ENCODE data around the gene SPOCD1. TPM values are rescaled to one million over a fixed set of nuclear protein-coding genes. Genes with fewer than 3 reads are reported as not detected.

The SPOCD1 gene
- 10 to 100 TPM in 1 of 2 donors, 1 to 10 TPM in 1; 7.8 to 10.9 TPM for total RNA-seq
- under 1 TPM; 0.32 to 0.78 (median 0.50) TPM for polyA plus RNA-seq (ENCODE audit: insufficient read length in 6 of 6)
- long read RNA-seq, donor 1: 0 reads
- long read RNA-seq, donor 2: 0 reads
- long read RNA-seq, donor 3: 0 reads
- long read RNA-seq, donor 4, partial matches to known transcripts: 1 of 1 reads
- long read RNA-seq, donor 4, other reads (novel, unspliced or antisense): 0 of 1 reads
- long read RNA-seq, donor 5: 0 reads
- long read RNA-seq, donor 6: 0 reads
- long read RNA-seq, donor 7: 0 reads
- long read RNA-seq, donor 8: 0 reads
- long read RNA-seq, donor 9: 0 reads
- long read RNA-seq, donor 10, partial matches to known transcripts: 2 of 3 reads
- long read RNA-seq, donor 10, other reads (novel, unspliced or antisense): 1 of 3 reads
- long read RNA-seq, donor 11: 0 reads
- long read RNA-seq, donor 12: 0 reads

DNA sequence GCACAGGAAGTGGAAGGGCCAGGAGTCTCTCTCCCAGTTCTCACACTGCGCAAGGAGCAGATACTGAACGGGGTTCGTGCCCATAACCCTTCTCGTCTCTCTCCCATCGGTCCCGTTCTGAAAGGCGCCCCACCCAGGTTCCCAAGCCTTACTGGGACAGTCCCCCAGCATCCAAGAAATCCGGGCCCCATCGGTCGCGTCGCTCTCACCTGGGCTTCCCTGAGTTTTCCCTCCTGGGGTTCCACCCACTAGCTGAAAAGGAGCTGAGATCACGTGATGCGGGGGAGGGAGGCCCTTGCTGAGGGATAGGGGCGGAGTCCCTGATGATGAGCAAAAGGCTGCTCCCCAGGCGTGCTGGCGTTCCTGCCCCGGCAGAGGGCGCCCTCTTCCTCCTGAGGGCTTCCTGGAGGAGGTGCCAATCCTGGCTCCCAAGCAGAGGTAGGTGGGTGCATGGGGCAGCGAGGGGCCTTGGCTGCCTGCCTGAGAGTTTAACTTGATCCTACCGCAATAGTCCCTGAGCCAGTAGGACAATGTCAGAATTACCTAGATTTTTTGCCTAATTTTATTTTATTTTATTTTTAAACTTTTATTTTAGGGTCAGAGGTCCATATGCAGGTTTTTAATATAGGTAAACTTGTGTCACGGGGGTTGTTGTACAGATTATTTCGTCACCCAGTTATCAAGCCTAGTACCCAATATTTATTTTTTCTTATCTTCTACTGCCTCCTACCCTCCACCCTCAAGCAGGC lies at the start of gene SPOCD1:
Gene SPOCD1 (minus strand): TSS at position 271 of the 749 bp plus-strand sequence. CDS start 689 bp downstream, outside the sequence.
- intact Hi-C loops (cut with DNase I): no loop called here

DNA sequence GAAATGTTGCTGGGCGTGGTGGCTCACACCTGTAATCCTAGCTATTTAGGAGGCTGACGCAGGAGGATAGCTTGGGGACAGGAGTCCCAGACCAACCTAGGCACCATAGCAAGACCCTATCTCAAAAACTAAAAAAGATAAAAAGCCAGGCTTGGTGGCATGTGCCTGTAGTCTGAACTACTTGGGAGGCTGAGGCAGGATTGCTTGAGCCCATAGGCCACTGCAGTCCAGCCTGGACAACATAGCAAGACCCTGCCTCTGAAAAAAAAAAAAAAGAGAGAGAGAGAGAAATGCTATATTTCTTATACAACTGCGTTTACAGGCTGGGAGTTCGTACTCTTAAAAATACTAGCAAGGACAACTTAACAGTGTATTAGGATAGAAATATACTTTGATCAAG lies 46.2 kb upstream of the SPOCD1 start:
- H3K27ac ChIP-seq: no peak overlapping the region
- no peak for ATAC-seq
- H3K27me3 ChIP-seq: no peaks in the 10 kb centered on the region
- H3K36me3 ChIP-seq: no peaks in the 10 kb centered on the region
- H3K9me3 ChIP-seq: no peaks in the 10 kb centered on the region
- H3K4me1 ChIP-seq: no peaks in the 10 kb centered on the region
- no peak for TF ChIP-seq CTCF (IDR thresholded peaks at IDR 0.05)
- no peak for DNase-seq
- intact Hi-C loops (cut with DNase I): no loop called here
- no peak overlapping the region for H3K4me3 ChIP-seq

More for the DNA sequence above, at the start of gene SPOCD1:
- peak; percentile 97 for ATAC-seq
- TF ChIP-seq CTCF (IDR thresholded peaks at IDR 0.05): peak; percentile 57 to 91
- Histone ChIP-seq H3K27me3 (no peaks in the 10 kb centered on the region), H3K4me3 (no peak within 1 kb of the TSS), H3K9me3 (peaks cover 0 to 2% of the 10 kb centered on the region in 2 donors), H3K27ac (no peak within 1 kb of the TSS), H3K4me1 (no peaks in the 10 kb centered on the region), H3K36me3 (no peaks in the 10 kb centered on the region)
- DNase-seq: peak in 3 of 4 donors; percentile 64 to 97 (median 89)

GRCh38 chr1:31861346-31861745 lies 45.5 kb upstream of the SPOCD1 start:
- no peak for DNase-seq
- no peak overlapping the region for H3K27ac ChIP-seq
- ATAC-seq: no peak
- no peaks in the 10 kb centered on the region for H3K27me3 ChIP-seq
- no peaks in the 10 kb centered on the region for H3K36me3 ChIP-seq
- intact Hi-C loops (cut with DNase I): no loop called here
- H3K4me1 ChIP-seq: no peaks in the 10 kb centered on the region
- H3K4me3 ChIP-seq: no peak overlapping the region
- TF ChIP-seq CTCF (IDR thresholded peaks at IDR 0.05): no peak
- no peaks in the 10 kb centered on the region for H3K9me3 ChIP-seq

- ATAC-seq: no peak
- DNase-seq: no peak
- no peak for TF ChIP-seq CTCF (IDR thresholded peaks at IDR 0.05)
- no peaks in the 10 kb centered on the region for H3K4me1 ChIP-seq
- H3K36me3 ChIP-seq: no peaks in the 10 kb centered on the region
- no peak overlapping the region for H3K27ac ChIP-seq
- intact Hi-C loops (cut with DNase I): no loop called here
- H3K4me3 ChIP-seq: no peak overlapping the region
- H3K27me3 ChIP-seq: no peaks in the 10 kb centered on the region
- no peaks in the 10 kb centered on the region for H3K9me3 ChIP-seq
These were observed 44.8 kb upstream of the SPOCD1 start for GRCh38 chr1:31860581-31860980.

DNA sequence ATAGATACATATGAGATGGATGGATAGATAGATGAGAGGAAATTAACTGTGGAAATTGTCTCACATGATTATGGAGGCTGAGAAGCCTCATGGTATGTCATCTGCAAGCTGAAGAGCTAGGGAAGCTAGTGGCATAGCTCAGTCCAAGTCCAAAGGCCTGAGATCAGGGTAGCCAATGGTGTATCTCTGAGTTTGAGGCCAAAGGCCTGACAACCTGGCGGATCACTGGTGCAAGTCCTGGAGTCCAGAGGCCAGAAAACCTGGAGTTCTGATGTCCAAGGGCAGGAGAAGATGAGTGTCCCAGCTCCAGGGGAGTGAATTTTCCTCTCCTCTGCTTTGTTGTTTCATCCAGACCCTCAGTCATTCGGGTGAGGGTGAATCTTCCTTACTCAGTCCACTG lies 43.9 kb upstream of the SPOCD1 start:
- no peak overlapping the region for H3K4me3 ChIP-seq
- no peak overlapping the region for H3K27ac ChIP-seq
- H3K27me3 ChIP-seq: no peaks in the 10 kb centered on the region
- intact Hi-C loops (cut with DNase I): no loop called here
- no peaks in the 10 kb centered on the region for H3K9me3 ChIP-seq
- ATAC-seq (no peak), DNase-seq (no peak)
- TF ChIP-seq CTCF (IDR thresholded peaks at IDR 0.05): no peak
- H3K4me1 ChIP-seq: no peaks in the 10 kb centered on the region
- no peaks in the 10 kb centered on the region for H3K36me3 ChIP-seq

Measured in left lung (tissue), 14 donors.